ENCODE data around the gene ACTRT1. TPM values are rescaled to one million over a fixed set of nuclear protein-coding genes. Genes with fewer than 3 reads are reported as not detected.

Gene ACTRT1
- total and polyA plus RNA-seq, 2 of the 4 experiments (the other 2 are of a cell fraction): not detected

DNA sequence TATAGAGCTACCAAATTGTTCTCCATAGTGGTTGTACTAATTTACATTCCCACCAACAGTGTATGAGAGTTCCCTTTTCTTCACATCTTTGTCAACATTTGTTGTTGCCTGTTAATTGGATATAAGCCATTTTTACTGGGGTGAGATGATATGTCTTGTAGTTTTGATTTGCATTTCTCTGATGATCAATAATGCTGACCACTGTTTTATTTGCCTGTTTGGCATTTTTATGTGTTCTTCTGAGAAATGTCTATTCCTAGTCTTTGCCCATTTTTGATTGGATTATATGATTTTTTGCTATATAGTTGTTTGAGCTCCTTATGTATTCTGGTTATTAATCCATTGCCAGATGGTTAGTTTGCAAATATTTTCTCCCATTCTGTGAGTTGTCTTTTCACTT, 44.3 kb downstream of the ACTRT1 start:
- no peaks in the 10 kb centered on the region for H3K4me1 ChIP-seq (ENCODE audit: control insufficient read depth, insufficient read depth, low read length)
- H3K18ac ChIP-seq (ENCODE audit: low read depth, low read length): no peak overlapping the region
- no peaks in the 10 kb centered on the region for H3K27me3 ChIP-seq (ENCODE audit: control insufficient read depth, insufficient read depth, low read length)
- ChIA-PET CTCF (no interaction called here), POLR2A (ENCODE audit: unreplicated experiment) (no interaction called here)
- H4K5ac ChIP-seq (ENCODE audit: low read depth, low read length): no peak overlapping the region
- no peak overlapping the region for H3K14ac ChIP-seq (replicated peaks; ENCODE audit: low read depth, low read length)
- no peak overlapping the region for H2AK9ac ChIP-seq (replicated peaks; ENCODE audit: low read depth, low read length, poor library complexity)
- DNase-seq (no peak), ATAC-seq (ENCODE audit: low read depth) (no peak)
- H3K4ac ChIP-seq (ENCODE audit: low read depth, low read length): no peak overlapping the region
- H2BK5ac ChIP-seq (ENCODE audit: low read depth, low read length, poor library complexity, severe bottlenecking): no peak overlapping the region
- no peak overlapping the region for H4K8ac ChIP-seq (ENCODE audit: low read depth in 2 of 2, low read length in 2 of 2)
- no peaks in the 10 kb centered on the region for H4K20me1 ChIP-seq (ENCODE audit: insufficient read depth, low read length)
- H3K56ac ChIP-seq (ENCODE audit: extremely low read depth, insufficient read depth, low read length): no peak overlapping the region
- in situ Hi-C loops (cut with MboI; ENCODE audit: low sequenced_read_pairs) (no loop called here), dilution Hi-C loops (cut with HindIII; ENCODE audit: low sequenced_read_pairs, unreplicated experiment) (no loop called here), intact Hi-C loops (cut with micrococcal nuclease) (no loop called here)
- H3K9ac ChIP-seq (ENCODE audit: low read depth, low read length): no peak overlapping the region
- H3K4me3 ChIP-seq (ENCODE audit: insufficient read depth, low read depth, low read length): no peak overlapping the region
- no peaks in the 10 kb centered on the region for H3K79me1 ChIP-seq (ENCODE audit: low read depth in 1 of 2, low read length in 2 of 2)
- H3K4me2 ChIP-seq (ENCODE audit: low read depth, low read length): no peak overlapping the region
- no peak overlapping the region for H2AK5ac ChIP-seq (ENCODE audit: low read depth, low read length)
- H3K9me3 ChIP-seq (ENCODE audit: control insufficient read depth, insufficient read depth, low read length): peaks cover 2% of the 10 kb centered on the region
- H3K9me1 ChIP-seq (ENCODE audit: insufficient read depth, low read length): no peaks in the 10 kb centered on the region
- TF ChIP-seq MAFK (IDR thresholded peaks at IDR 0.05; ENCODE audit: low read depth, low read length): peak; percentile 34; the same call in 1 of the 2 replicates
- TF ChIP-seq MXI1 (IDR thresholded peaks at IDR 0.05; ENCODE audit: borderline replicate concordance, low read depth, low read length): no peak
- H4K91ac ChIP-seq (ENCODE audit: insufficient read depth, low read depth, low read length): no peak overlapping the region
- BruUV-seq (replicated peaks): no TSS peak
- no peak overlapping the region for H3K23ac ChIP-seq (ENCODE audit: low read depth, low read length)
- no peak overlapping the region for H2BK15ac ChIP-seq (ENCODE audit: low read depth, low read length)
- H2AFZ ChIP-seq (replicated peaks; ENCODE audit: low read length, poor library complexity): no peak overlapping the region
- no peak overlapping the region for H2BK20ac ChIP-seq (ENCODE audit: low read depth, low read length)
- no peak overlapping the region for H3K27ac ChIP-seq (ENCODE audit: insufficient read depth, low read length)
- H3K36me3 ChIP-seq (ENCODE audit: control insufficient read depth, insufficient read depth, low read length): no peaks in the 10 kb centered on the region
- H2BK120ac ChIP-seq (ENCODE audit: low read depth, low read length): no peak overlapping the region
